ENCODE data around the gene PIP5K1A. TPM values are rescaled to one million over a fixed set of nuclear protein-coding genes. Genes with fewer than 3 reads are reported as not detected.

Gene PIP5K1A
- total and polyA plus RNA-seq, 5 donors from 2014 or later = 12.0 to 60.3 (median 15.8) TPM

DNA sequence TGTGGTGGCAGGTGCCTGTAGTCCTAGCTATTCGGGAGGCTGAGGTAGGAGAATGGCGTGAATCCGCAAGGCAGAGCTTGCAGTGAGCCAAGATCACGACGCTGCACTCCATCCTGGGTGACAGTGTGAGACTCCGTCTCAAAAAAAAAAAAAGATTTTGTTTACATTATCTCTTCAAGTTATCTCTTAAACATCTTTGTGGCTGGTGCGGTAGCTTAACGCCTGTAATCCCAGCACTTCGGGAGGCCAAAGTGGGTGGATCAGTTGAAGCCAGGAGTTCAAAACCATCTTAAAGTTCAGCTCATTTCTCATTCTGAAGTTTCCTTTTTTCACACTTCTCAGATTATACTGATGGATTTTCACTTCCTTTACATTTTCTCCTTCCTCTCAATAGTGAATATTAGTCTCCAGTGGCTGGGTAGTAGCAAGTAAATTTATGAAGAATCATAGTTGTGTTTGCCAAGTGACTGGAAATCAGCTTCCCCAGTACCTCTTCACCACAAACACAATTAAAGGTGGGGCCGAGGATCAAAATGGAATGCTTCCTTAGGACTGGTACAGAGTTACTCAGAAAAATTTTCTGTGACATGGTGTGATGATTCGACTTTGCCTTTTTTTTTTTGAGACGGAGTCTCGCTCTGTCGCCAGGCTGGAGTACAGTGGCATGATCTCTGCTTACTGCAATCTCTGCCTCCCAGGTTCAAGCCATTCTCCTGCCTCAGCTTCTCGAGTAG, 13.8 kb downstream of the PIP5K1A start:
- Mint-ChIP-seq H3K36me3 (peaks cover 15% of the 10 kb centered on the region), H3K27ac (peak overlapping the region; percentile 72 to 95 (median 75)), H3K4me1 (peaks cover 13 to 39% (median 26%) of the 10 kb centered on the region in 4 donors), H3K9me3 (no peaks in the 10 kb centered on the region), H3K4me3 (peak overlapping the region in 2 of 4 donors; percentile 48 to 53), H3K27me3 (no peaks in the 10 kb centered on the region)
- DNase-seq (peak in 1 of 3 donors; percentile 13), ATAC-seq (ENCODE audit: low read depth in 2 of 2) (no peak)
- Histone ChIP-seq H3K4me1 (ENCODE audit: control insufficient read depth, insufficient read depth, low read length, poor library complexity, severe bottlenecking) (peaks cover 5% of the 10 kb centered on the region), H3K36me3 (ENCODE audit: control insufficient read depth, insufficient read depth, low read length) (peaks cover 12% of the 10 kb centered on the region), H3K4me3 (ENCODE audit: low read depth, low read length) (no peak overlapping the region), H3K9me3 (ENCODE audit: control insufficient read depth in 2 of 2, low read length in 2 of 2) (no peaks in the 10 kb centered on the region), H3K27me3 (ENCODE audit: control insufficient read depth, insufficient read depth, low read length) (no peaks in the 10 kb centered on the region), H3K27ac (ENCODE audit: insufficient read depth, low read length, poor library complexity, severe bottlenecking) (no peak overlapping the region)

DNA sequence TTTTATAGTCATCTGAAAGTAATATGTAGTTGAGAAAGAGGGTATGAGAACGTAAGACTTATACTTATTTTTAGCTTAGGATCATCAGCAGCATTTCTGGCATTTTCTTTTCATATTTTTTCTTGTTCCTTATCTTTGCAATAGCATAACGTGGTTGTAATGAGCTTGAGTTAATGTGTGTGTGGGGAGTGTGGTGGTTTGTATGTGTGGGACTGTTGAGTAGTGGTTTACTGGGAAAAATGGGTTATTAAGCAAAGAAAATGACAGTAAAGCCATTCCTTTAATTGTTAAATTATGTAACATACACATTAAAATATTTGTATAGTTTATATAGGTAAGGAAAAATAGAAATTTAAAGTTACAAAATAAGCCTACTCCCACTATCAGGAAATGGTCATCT, 15.2 kb downstream of the PIP5K1A start:
- H3K4me3 ChIP-seq (ENCODE audit: low read depth, low read length) = no peak overlapping the region
- H3K36me3 ChIP-seq (ENCODE audit: control insufficient read depth, insufficient read depth, low read length) = peaks cover 10% of the 10 kb centered on the region
- no peaks in the 10 kb centered on the region for H3K9me3 Mint-ChIP-seq
- H3K27me3 ChIP-seq (ENCODE audit: control insufficient read depth, insufficient read depth, low read length) = no peaks in the 10 kb centered on the region
- no peaks in the 10 kb centered on the region for H3K9me3 ChIP-seq (ENCODE audit: control insufficient read depth in 2 of 2, low read length in 2 of 2)
- peaks cover 12% of the 10 kb centered on the region for H3K36me3 Mint-ChIP-seq
- no peaks in the 10 kb centered on the region for H3K27me3 Mint-ChIP-seq
- peaks cover 5% of the 10 kb centered on the region for H3K4me1 ChIP-seq (ENCODE audit: control insufficient read depth, insufficient read depth, low read length, poor library complexity, severe bottlenecking)
- H3K4me1 Mint-ChIP-seq = peaks cover 15 to 46% (median 28%) of the 10 kb centered on the region in 4 donors
- peak overlapping the region in 2 of 3 donors; percentile 56 to 80 for H3K27ac Mint-ChIP-seq
- no peak for DNase-seq
- ATAC-seq (ENCODE audit: low read depth in 2 of 2) = no peak
- no peak overlapping the region for H3K27ac ChIP-seq (ENCODE audit: insufficient read depth, low read length, poor library complexity, severe bottlenecking)
- peak overlapping the region in 1 of 4 donors; percentile 7 for H3K4me3 Mint-ChIP-seq

DNA sequence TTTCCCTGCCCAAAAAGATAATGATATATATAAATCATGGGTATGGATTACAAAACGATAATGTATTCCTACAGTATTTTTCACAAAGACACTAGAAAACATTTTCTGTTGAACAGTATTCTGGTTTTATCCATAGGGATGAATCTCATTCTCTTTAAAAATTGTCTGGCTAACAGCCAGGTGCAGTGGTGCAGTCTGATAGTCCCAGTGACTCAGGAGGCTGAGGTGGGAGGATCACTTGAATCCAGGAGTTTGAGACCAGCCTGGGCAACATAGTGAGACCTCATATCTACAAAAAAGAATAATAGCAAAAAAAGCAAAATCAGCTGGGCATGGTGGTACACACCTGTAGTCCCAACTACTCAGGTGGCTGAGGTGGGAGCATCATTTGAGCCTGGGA, 23.3 kb downstream of the PIP5K1A start:
- Mint-ChIP-seq H3K27ac (peak overlapping the region in 1 of 3 donors; percentile 62), H3K4me3 (no peak overlapping the region), H3K27me3 (no peaks in the 10 kb centered on the region), H3K9me3 (no peaks in the 10 kb centered on the region), H3K36me3 (peaks cover 3% of the 10 kb centered on the region), H3K4me1 (peaks cover 7 to 21% (median 10%) of the 10 kb centered on the region in 4 donors)
- H3K27ac ChIP-seq (ENCODE audit: insufficient read depth, low read length, poor library complexity, severe bottlenecking) = no peak overlapping the region
- no peak for ATAC-seq (ENCODE audit: low read depth in 2 of 2)
- no peak for DNase-seq
- peaks cover 21% of the 10 kb centered on the region for H3K36me3 ChIP-seq (ENCODE audit: control insufficient read depth, insufficient read depth, low read length)
- H3K4me1 ChIP-seq (ENCODE audit: control insufficient read depth, insufficient read depth, low read length, poor library complexity, severe bottlenecking) = no peaks in the 10 kb centered on the region
- H3K27me3 ChIP-seq (ENCODE audit: control insufficient read depth, insufficient read depth, low read length) = no peaks in the 10 kb centered on the region
- no peak overlapping the region for H3K4me3 ChIP-seq (ENCODE audit: low read depth, low read length)
- no peaks in the 10 kb centered on the region for H3K9me3 ChIP-seq (ENCODE audit: control insufficient read depth in 2 of 2, low read length in 2 of 2)

DNA sequence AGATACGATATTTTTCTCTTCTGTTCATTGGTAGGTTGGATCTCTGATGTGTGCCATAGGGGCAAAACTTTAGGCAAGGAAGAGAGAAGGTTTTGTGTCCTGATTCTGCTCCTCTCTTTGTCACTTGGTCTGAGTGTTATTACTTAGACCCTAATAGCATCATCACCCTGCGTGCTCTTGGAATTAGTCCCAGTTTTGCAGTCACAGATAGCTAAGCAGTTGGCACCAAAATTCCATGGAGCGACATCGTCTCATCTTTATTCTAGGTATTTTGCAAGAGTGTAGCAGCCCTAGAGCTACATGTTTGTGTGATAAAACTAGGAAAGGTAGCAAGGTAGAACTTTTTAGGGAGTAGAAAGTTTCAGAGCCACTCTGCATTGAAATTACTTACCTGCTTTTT, 23.8 kb downstream of the PIP5K1A start:
- ATAC-seq (ENCODE audit: low read depth in 2 of 2) = no peak
- DNase-seq = no peak

DNA sequence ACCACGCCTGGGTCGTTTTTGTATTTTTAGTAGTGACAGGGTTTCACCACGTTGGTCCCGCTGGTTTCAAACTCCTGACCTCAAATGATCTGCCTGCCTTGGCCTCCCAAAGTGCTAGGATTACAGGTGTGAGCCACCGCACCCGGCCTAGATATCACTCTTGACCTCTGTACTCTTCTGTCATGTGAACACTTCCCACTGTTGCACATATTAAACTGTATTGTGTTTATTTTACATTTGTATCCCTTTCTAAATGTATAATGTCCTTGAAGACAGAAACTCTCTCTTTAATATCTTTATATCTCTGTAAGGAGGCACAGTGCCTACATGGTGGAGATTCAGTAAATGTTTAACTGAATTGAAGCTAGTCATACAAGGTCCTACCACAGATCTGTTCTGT, 36.9 kb downstream of the PIP5K1A start:
- Histone ChIP-seq H3K9me3 (ENCODE audit: control insufficient read depth in 2 of 2, low read length in 2 of 2) (no peaks in the 10 kb centered on the region), H3K4me1 (ENCODE audit: control insufficient read depth, insufficient read depth, low read length, poor library complexity, severe bottlenecking) (no peaks in the 10 kb centered on the region), H3K27ac (ENCODE audit: insufficient read depth, low read length, poor library complexity, severe bottlenecking) (no peak overlapping the region), H3K4me3 (ENCODE audit: low read depth, low read length) (no peak overlapping the region), H3K36me3 (ENCODE audit: control insufficient read depth, insufficient read depth, low read length) (peaks cover 87% of the 10 kb centered on the region), H3K27me3 (ENCODE audit: control insufficient read depth, insufficient read depth, low read length) (no peaks in the 10 kb centered on the region)
- no peak overlapping the region for H3K4me3 Mint-ChIP-seq
- H3K27me3 Mint-ChIP-seq = no peaks in the 10 kb centered on the region
- H3K9me3 Mint-ChIP-seq = no peaks in the 10 kb centered on the region
- no peak overlapping the region for H3K27ac Mint-ChIP-seq
- peaks cover 0 to 4% (median 0%) of the 10 kb centered on the region in 4 donors for H3K4me1 Mint-ChIP-seq
- ATAC-seq (ENCODE audit: low read depth in 2 of 2) (no peak), DNase-seq (no peak)
- H3K36me3 Mint-ChIP-seq = peaks cover 55% of the 10 kb centered on the region

More for the DNA sequence above, 23.8 kb downstream of the PIP5K1A start:
- Histone ChIP-seq H3K27ac (ENCODE audit: insufficient read depth, low read length, poor library complexity, severe bottlenecking) (no peak overlapping the region), H3K4me3 (ENCODE audit: low read depth, low read length) (no peak overlapping the region), H3K36me3 (ENCODE audit: control insufficient read depth, insufficient read depth, low read length) (peaks cover 22% of the 10 kb centered on the region), H3K4me1 (ENCODE audit: control insufficient read depth, insufficient read depth, low read length, poor library complexity, severe bottlenecking) (no peaks in the 10 kb centered on the region), H3K27me3 (ENCODE audit: control insufficient read depth, insufficient read depth, low read length) (no peaks in the 10 kb centered on the region), H3K9me3 (ENCODE audit: control insufficient read depth in 2 of 2, low read length in 2 of 2) (no peaks in the 10 kb centered on the region)
- Mint-ChIP-seq H3K27ac (peak overlapping the region in 1 of 3 donors; percentile 78), H3K27me3 (no peaks in the 10 kb centered on the region), H3K9me3 (no peaks in the 10 kb centered on the region), H3K36me3 (peaks cover 3% of the 10 kb centered on the region), H3K4me3 (no peak overlapping the region), H3K4me1 (peaks cover 3 to 19% (median 10%) of the 10 kb centered on the region in 4 donors)

DNA sequence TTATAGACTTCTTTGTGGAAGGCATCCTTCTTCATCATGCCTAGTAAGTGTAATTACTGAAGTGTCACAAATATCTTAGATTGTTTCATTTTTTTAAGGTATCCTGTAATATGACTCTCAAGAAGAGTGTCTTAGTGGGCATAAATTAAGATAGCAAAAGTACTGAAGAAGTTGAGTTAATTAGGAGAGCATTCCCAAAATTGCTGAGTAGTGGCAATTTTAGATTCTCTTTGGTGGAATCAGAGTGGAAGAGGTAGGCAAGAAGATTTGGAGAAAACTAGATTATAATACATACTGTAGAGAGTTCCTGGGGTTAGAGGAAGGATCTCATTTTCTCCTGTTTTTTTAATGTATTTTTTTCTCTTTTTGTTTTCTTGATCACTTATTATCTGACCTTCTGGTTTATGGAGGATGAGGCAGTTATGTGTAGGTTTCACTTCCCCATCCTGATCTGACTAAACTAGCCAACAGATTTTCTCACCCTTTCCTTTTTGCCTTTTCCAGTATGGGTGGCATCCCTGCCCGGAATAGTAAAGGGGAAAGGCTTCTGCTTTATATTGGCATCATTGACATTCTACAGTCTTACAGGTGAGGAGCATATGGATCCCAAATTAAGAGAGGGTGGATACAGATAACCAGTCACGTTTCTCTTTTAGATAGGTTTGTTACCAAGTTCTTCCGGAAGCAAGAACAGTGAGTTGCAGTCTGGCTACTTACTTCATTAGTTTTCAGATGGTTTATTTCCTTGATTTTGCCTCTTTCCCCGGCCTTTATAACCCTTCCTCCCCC, 39.5 kb downstream of the PIP5K1A start:
- Mint-ChIP-seq H3K4me3 (no peak overlapping the region), H3K4me1 (peaks cover 0 to 1% (median 0%) of the 10 kb centered on the region in 4 donors), H3K27ac (peak overlapping the region in 1 of 3 donors; percentile 48), H3K9me3 (no peaks in the 10 kb centered on the region), H3K27me3 (no peaks in the 10 kb centered on the region), H3K36me3 (peaks cover 52% of the 10 kb centered on the region)
- Histone ChIP-seq H3K4me1 (ENCODE audit: control insufficient read depth, insufficient read depth, low read length, poor library complexity, severe bottlenecking) (no peaks in the 10 kb centered on the region), H3K27me3 (ENCODE audit: control insufficient read depth, insufficient read depth, low read length) (no peaks in the 10 kb centered on the region), H3K36me3 (ENCODE audit: control insufficient read depth, insufficient read depth, low read length) (peaks cover 80% of the 10 kb centered on the region), H3K4me3 (ENCODE audit: low read depth, low read length) (no peak overlapping the region), H3K9me3 (ENCODE audit: control insufficient read depth in 2 of 2, low read length in 2 of 2) (no peaks in the 10 kb centered on the region), H3K27ac (ENCODE audit: insufficient read depth, low read length, poor library complexity, severe bottlenecking) (no peak overlapping the region)
- ATAC-seq (ENCODE audit: low read depth in 2 of 2) (no peak), DNase-seq (no peak)

DNA sequence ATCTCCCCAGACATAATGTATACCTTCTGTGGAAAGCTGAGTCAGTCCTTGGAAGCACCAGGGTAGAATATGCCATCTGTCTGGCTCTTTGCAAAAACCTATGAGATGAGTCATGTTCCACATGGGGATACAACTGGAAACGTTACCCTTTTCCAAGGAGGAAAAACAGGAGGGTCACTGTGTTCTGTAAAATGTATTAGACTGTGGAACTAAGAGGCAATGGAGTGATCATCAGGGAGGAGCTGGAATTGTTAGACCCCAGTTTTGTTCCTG, 40.1 kb downstream of the PIP5K1A start:
- Mint-ChIP-seq H3K27me3 (no peaks in the 10 kb centered on the region), H3K4me1 (peaks cover 0 to 1% (median 0%) of the 10 kb centered on the region in 4 donors), H3K36me3 (peaks cover 57% of the 10 kb centered on the region), H3K9me3 (no peaks in the 10 kb centered on the region), H3K27ac (peak overlapping the region in 1 of 3 donors; percentile 38), H3K4me3 (no peak overlapping the region)
- DNase-seq (no peak), ATAC-seq (ENCODE audit: low read depth in 2 of 2) (no peak)
- H3K4me1 ChIP-seq (ENCODE audit: control insufficient read depth, insufficient read depth, low read length, poor library complexity, severe bottlenecking) = no peaks in the 10 kb centered on the region
- peaks cover 81% of the 10 kb centered on the region for H3K36me3 ChIP-seq (ENCODE audit: control insufficient read depth, insufficient read depth, low read length)
- no peaks in the 10 kb centered on the region for H3K9me3 ChIP-seq (ENCODE audit: control insufficient read depth in 2 of 2, low read length in 2 of 2)
- H3K27me3 ChIP-seq (ENCODE audit: control insufficient read depth, insufficient read depth, low read length) = no peaks in the 10 kb centered on the region
- no peak overlapping the region for H3K4me3 ChIP-seq (ENCODE audit: low read depth, low read length)
- no peak overlapping the region for H3K27ac ChIP-seq (ENCODE audit: insufficient read depth, low read length, poor library complexity, severe bottlenecking)

All from CD4-positive, CD25-positive, alpha-beta regulatory T cell (primary cell).